Loucy (cell line): ENCODE data around the gene RNLS.

ENCODE experiments used
- CTCF ChIP-seq: fragments of 200-600 bp; sonication (generic); conservative IDR thresholded peaks from 2 replicates; pipeline ENCODE4 v1.5.1; 2014; ENCODE audit warnings: mild to moderate bottlenecking, antibody characterized with exemption, low read length
- EZH2phosphoT487 ChIP-seq: fragments of 200-600 bp; IDR thresholded peaks from 2 replicates; pipeline ENCODE4 v1.6.1; 2018; ENCODE audit warnings: antibody characterized with exemption, mild to moderate bottlenecking, moderate library complexity, borderline replicate concordance

GRCh38 chr10:88314362-88314761, 268.8 kb downstream of the RNLS start:
- no peak for TF ChIP-seq CTCF
- no peak for TF ChIP-seq EZH2phosphoT487
